Spleen (tissue), 7 donors: ENCODE measurements around the gene TRPV5.

Experiments
- CTCF ChIP-seq, 11 experiments: fragments of 200-600 bp in 7 of 11; fragments of 450-650 bp in 4 of 11; sonication (generic) in 4 of 11; IDR thresholded peaks in 8 of 11; conservative IDR thresholded peaks in 3 of 11; 1 replicate in 7 of 11; 2 replicates in 4 of 11; pipeline versions ENCODE4 v1.4.0 to v1.8.0; 2016 to 2021; ENCODE audit warnings: antibody characterized with exemption in 11 of 11, inconsistent platforms in 4 of 11, mild to moderate bottlenecking in 1 of 11
- POLR2A ChIP-seq, 3 donors: fragments of 450-650 bp; IDR thresholded peaks; one replicate each; pipeline ENCODE4 v1.5.1; 2017; ENCODE audit warnings: antibody characterized with exemption in 3 of 3, mild to moderate bottlenecking in 1 of 3
- donor health status: DM: no; HTN: no; CAD: no; lungs with moderate emphysema.
- donor health status: DM: no; HTN: no; CAD: no.
- donor health status: DM: no; HTN: no; CAD: no.

GRCh38 chr7:142913566-142913965 lies 20.0 kb downstream of the TRPV5 start:
- TF ChIP-seq CTCF (IDR thresholded peaks at IDR 0.05 in 8 of 11, conservative IDR thresholded peaks at IDR 0.05 in 3 of 11) (no peak), POLR2A (IDR thresholded peaks at IDR 0.05) (no peak)
